KOPT-K1 (cell line): Measurements from ENCODE around the gene MRPL24.

Source experiments
- H3K27ac ChIP-seq: fragments of 200-600 bp; sonication (generic); 2 replicates; pipeline ENCODE4 v1.5.1; 2016; ENCODE audit warnings: antibody characterized with exemption, mild to moderate bottlenecking, low read depth, low read length; ENCODE audit not compliant: poor library complexity, severe bottlenecking
- H3K36me3 ChIP-seq: fragments of 200-600 bp; sonication (generic); 2 replicates; pipeline ENCODE4 v1.5.1; 2017; ENCODE audit warnings: antibody characterized with exemption, mild to moderate bottlenecking, low read length, moderate library complexity; ENCODE audit not compliant: insufficient read depth
- H3K9me3 ChIP-seq: fragments of 200-600 bp; sonication (generic); 2 replicates; pipeline ENCODE4 v1.5.1; 2017; ENCODE audit warnings: antibody characterized with exemption, low read length, mild to moderate bottlenecking; ENCODE audit not compliant: insufficient read depth, poor library complexity, severe bottlenecking

The MRPL24 gene

GRCh38 chr1:156742017-156742416 lies 1.1 kb upstream of the MRPL24 start:
- H3K27ac ChIP-seq, result peak overlapping the region; percentile 84
- H3K36me3 ChIP-seq, result peaks cover 63% of the 10 kb centered on the region
- no peaks in the 10 kb centered on the region for H3K9me3 ChIP-seq

DNA sequence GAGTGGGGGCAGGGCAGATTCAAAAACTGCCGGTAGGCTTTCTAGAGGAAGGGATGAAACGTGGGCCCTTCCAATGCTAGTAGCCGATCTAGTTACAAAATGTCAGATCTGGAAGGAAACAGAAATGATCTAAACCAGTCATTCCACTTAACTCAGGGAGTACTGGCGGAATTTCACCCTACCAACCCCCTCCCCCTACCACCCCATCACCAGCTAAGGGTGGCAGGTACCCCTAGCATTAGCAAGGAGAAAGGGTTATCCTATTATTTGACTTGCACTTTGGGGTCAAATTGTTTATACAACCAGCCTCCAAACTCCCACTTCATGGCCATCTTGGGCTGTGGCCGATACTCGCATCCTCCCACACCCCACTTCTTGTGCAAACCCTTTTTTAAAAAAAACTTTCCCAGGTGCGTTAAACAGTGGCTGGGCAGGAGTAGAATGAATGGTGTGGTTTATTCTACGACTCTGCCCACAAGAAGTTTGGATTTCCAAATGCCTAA lies 644 bp upstream of the MRPL24 start:
- Histone ChIP-seq H3K9me3 (no peaks in the 10 kb centered on the region), H3K36me3 (peaks cover 66% of the 10 kb centered on the region), H3K27ac (peak overlapping the region; percentile 84)

- Histone ChIP-seq H3K9me3 (no peaks in the 10 kb centered on the region), H3K36me3 (peaks cover 62% of the 10 kb centered on the region), H3K27ac (peak overlapping the region; percentile 84)
Measured at GRCh38 chr1:156740237-156740740, 599 bp downstream of the MRPL24 start.

DNA sequence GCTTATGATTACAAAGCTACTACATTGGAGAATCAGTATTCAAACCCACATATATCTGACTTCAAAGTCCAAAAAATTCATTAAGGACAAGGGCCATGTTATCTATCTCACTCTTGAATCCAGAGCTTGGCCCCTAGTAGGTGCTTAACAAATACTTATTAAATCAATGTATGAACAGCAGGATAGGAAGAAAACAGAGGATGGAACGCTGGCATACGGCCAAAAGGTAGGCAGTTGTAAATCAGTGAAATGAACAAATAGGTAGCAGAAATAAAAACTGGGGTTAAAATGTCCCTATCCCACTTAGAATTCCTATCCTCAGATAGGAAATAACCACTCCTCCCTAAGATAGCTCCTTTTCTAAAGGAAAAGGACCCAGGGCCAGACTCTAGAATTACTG lies 2.0 kb downstream of the MRPL24 start:
- Histone ChIP-seq H3K36me3 (peaks cover 53% of the 10 kb centered on the region), H3K9me3 (no peaks in the 10 kb centered on the region), H3K27ac (no peak overlapping the region)

DNA sequence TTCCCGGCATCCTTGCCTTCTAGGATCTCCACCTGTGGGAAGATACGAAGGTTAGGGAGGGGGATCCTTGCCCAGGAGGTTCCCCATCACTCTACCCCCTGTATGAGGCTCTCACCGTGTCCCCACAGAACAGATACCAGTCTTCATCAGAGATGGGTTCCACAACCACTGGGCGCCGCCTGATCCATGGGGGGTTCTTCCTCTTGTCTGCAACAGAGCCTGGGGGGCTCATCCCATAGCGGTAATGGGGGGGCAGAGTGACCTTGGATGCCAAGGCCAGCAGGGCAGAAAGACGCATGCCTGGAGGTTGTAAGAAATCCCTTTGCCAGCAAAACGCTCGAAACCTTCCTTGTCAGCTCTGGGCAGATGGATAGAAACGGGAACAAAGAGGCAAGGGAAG lies 2.5 kb downstream of the MRPL24 start:
- no peaks in the 10 kb centered on the region for H3K9me3 ChIP-seq
- no peak overlapping the region for H3K27ac ChIP-seq
- H3K36me3 ChIP-seq, result peaks cover 53% of the 10 kb centered on the region

GRCh38 chr1:156733989-156734584 lies 6.8 kb downstream of the MRPL24 start:
- Histone ChIP-seq H3K27ac (no peak overlapping the region), H3K36me3 (peaks cover 36% of the 10 kb centered on the region), H3K9me3 (no peaks in the 10 kb centered on the region)

- Histone ChIP-seq H3K36me3 (peaks cover 34% of the 10 kb centered on the region), H3K9me3 (no peaks in the 10 kb centered on the region), H3K27ac (peak within 1 kb of the TSS; percentile 87)
Measured at GRCh38 chr1:156728599-156729462, 12.1 kb downstream of the MRPL24 start, which contains the start of gene ISG20L2. Gene ISG20L2 (minus strand): TSS chr1:156728766. CDS start chr1:156727652, 1,114 bp downstream.

DNA sequence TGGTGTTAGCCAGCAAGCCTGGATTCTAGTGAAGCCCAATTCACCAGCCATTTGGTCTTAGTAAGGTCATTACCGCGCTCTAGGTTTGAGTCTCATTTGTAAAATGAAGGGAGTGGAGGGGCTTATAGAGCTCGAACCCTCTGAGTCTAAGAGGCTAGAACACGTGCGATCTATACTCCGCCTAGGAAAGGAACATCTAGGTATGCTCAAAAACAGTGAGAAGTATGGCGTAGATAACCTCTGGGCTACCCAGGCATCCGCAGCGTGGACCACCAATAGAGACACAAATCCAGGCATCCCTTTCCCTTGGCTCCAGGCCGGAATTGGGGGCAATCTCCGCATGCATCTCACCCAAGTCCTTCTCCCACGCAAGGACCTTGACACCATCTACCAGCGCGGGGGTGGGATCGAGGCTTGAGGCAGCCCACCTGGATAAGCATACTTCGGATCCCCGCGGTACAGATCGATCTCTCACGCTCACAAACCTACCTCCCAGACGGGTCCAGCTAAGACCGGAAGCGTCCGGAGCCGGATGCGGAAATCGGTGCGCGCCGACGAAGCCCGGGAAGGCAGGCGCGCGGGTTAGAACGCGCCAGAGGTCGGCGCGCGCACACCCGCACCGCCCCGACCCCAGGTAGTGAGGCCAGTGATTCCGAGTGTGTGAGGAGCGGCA lies 12.8 kb downstream of the MRPL24 start, which contains the start of gene METTL25B:
TSS of gene METTL25B (plus strand) at position 544 of the 673 bp plus-strand sequence. CDS start 636 bp downstream, outside the sequence.
- H3K36me3 ChIP-seq, result peaks cover 37% of the 10 kb centered on the region

GRCh38 chr1:156727492-156727891 lies 13.4 kb downstream of the MRPL24 start:
- H3K9me3 ChIP-seq, result no peaks in the 10 kb centered on the region
- peaks cover 43% of the 10 kb centered on the region for H3K36me3 ChIP-seq
- H3K27ac ChIP-seq, result peak overlapping the region; percentile 87

More for the DNA sequence above, 12.8 kb downstream of the MRPL24 start, which contains the start of gene METTL25B:
- Histone ChIP-seq H3K9me3 (no peaks in the 10 kb centered on the region), H3K27ac (peak within 1 kb of the TSS; percentile 87)

GRCh38 chr1:156726549-156727226 lies 14.2 kb downstream of the MRPL24 start:
- H3K36me3 ChIP-seq, result peaks cover 48% of the 10 kb centered on the region
- peak overlapping the region; percentile 87 for H3K27ac ChIP-seq

DNA sequence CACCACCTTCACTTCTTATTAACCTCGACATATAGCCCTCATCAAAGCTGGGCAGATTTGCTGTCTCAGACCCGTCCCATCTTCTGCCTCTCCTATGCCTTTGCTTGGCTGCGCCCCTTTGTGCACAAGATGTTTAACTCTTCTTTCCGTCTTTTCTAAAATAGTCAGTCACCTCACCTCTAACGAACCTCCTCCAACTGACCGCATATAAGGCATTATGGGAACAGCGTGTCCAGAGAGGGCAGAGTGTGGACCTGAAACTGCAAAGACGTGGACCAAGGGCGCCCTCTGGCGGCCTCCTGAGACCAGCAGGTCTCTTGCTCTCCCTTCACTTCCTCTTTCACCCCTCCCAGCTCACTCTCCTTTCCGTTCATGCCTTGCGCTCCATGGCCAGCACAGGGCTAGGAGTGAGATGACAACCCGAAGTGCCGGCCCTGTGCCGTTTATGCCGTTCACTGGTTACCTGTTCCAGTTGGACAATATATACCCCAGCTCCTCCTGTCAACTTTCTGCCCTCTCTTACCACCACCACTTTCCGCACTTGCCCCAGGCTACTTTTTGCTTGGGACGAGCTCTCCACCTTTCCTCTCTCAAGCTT lies 15.1 kb downstream of the MRPL24 start:
- peaks cover 57% of the 10 kb centered on the region for H3K36me3 ChIP-seq
- no peaks in the 10 kb centered on the region for H3K9me3 ChIP-seq
- H3K27ac ChIP-seq, result no peak overlapping the region

More at GRCh38 chr1:156726549-156727226, 14.2 kb downstream of the MRPL24 start:
- H3K9me3 ChIP-seq, result no peaks in the 10 kb centered on the region

GRCh38 chr1:156721535-156721934 lies 19.4 kb downstream of the MRPL24 start:
- H3K27ac ChIP-seq, result no peak overlapping the region
- peaks cover 71% of the 10 kb centered on the region for H3K36me3 ChIP-seq
- H3K9me3 ChIP-seq, result no peaks in the 10 kb centered on the region

GRCh38 chr1:156721131-156721530 lies 19.8 kb downstream of the MRPL24 start:
- peaks cover 68% of the 10 kb centered on the region for H3K36me3 ChIP-seq
- H3K9me3 ChIP-seq, result no peaks in the 10 kb centered on the region
- no peak overlapping the region for H3K27ac ChIP-seq

DNA sequence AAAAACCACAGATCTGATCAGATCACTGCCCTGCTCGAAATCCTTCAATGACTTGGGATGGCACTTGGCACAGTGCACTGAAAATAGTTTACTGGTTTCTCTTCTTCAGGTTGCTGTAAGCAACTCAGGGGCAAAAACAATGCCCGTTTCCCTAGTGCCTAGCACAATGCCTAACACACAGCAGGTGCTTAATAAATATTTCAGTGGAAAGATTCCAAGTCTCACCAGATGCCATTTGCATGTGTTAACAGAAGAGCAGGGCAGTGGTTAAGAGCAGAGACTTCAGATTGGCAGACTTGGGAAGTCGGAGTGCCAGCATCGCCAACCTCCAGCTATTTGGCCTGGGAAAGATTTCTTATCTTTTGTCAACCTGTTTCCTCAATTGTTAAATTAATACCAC lies 23.5 kb downstream of the MRPL24 start:
- Histone ChIP-seq H3K9me3 (no peaks in the 10 kb centered on the region), H3K36me3 (peaks cover 39% of the 10 kb centered on the region), H3K27ac (no peak overlapping the region)
